H1 (cell line): ENCODE data around the gene CACNB2. TPM values are rescaled to one million over a fixed set of nuclear protein-coding genes. Genes with fewer than 3 reads are reported as not detected.

Experiments
- CTCF ChIA-PET: fragments of 300-600 bp; sonication (Branson Sonifier 250); formaldehyde crosslinking; loops from one replicate; lab custom pipeline; 2021; ENCODE audit not compliant: partially characterized antibody; lab: Charles Lee
- POLR2A ChIA-PET: fragments of 300-600 bp; sonication (Branson Sonifier 250); formaldehyde crosslinking; loops from one replicate; lab custom pipeline; 2021; ENCODE audit warnings: inconsistent platforms; ENCODE audit not compliant: partially characterized antibody; lab: Charles Lee
- DNase-seq, 2 experiments: peaks; one replicate each; pipeline versions ENCODE4 v3.0.0 to v3.0.0-alpha.2; 2010 to 2022; ENCODE audit warnings: low spot score in 2 of 2, low read depth in 1 of 2, mixed read lengths in 1 of 2
- FAIRE-seq: peaks from 2 replicates; lab custom pipeline; 2011; peaks lifted over from hg19 to GRCh38; lab: Jason Lieb, UNC
- H2AFZ ChIP-seq: 2 replicates; pipeline ENCODE4 v1.8.1; 2012; ENCODE audit warnings: low read length, inconsistent platforms
- H2AK5ac ChIP-seq: 2 replicates; pipeline ENCODE4 v1.6.1; 2013; ENCODE audit warnings: low read depth, low read length
- H2BK120ac ChIP-seq: replicated peaks from 2 replicates; pipeline ENCODE3; 2013; ENCODE audit warnings: low read depth, low read length, inconsistent platforms
- H2BK12ac ChIP-seq: 2 replicates; pipeline ENCODE4 v1.6.1; 2013; ENCODE audit warnings: low read depth, low read length
- H2BK15ac ChIP-seq: 2 replicates; pipeline ENCODE4 v1.6.1; 2013; ENCODE audit warnings: low read length
- H2BK20ac ChIP-seq: 2 replicates; pipeline ENCODE4 v1.6.1; 2013; ENCODE audit warnings: low read length
- H2BK5ac ChIP-seq: 2 replicates; pipeline ENCODE4 v1.6.1; 2013; ENCODE audit warnings: low read depth, low read length
- H3K14ac ChIP-seq: 2 replicates; pipeline ENCODE4 v1.6.1; 2013; ENCODE audit warnings: inconsistent platforms; ENCODE audit not compliant: insufficient read length
- H3K18ac ChIP-seq: 2 replicates; pipeline ENCODE4 v1.6.1; 2013; ENCODE audit warnings: low read length; ENCODE audit errors: extremely low read depth
- H3K23ac ChIP-seq: 2 replicates; pipeline ENCODE4 v1.6.1; 2013; ENCODE audit warnings: inconsistent platforms; ENCODE audit not compliant: insufficient read length
- H3K23me2 ChIP-seq: 2 replicates; pipeline ENCODE4 v1.6.1; 2013; ENCODE audit warnings: low read depth, low read length
- H3K27ac ChIP-seq: 2 replicates; pipeline ENCODE4 v1.6.1; 2011; ENCODE audit warnings: low read depth, low read length, inconsistent platforms
- H3K27me3 ChIP-seq, 4 experiments: replicated peaks in 1 of 4; 1 replicate in 1 of 4; 2 replicates in 3 of 4; pipeline versions ENCODE4 v1.6.1 to v1.8.1; 2011 to 2013; ENCODE audit warnings: low read length in 3 of 4, mild to moderate bottlenecking in 3 of 4, inconsistent platforms in 2 of 4, mixed read lengths in 2 of 4, moderate library complexity in 1 of 4; ENCODE audit not compliant: control insufficient read depth in 3 of 4, insufficient read depth in 3 of 4; ENCODE audit errors: extremely low read depth in 1 of 4
- H3K36me3 ChIP-seq, 4 experiments: 2 replicates each; pipeline versions ENCODE4 v1.6.1 to v1.8.1; 2011 to 2013; ENCODE audit warnings: mild to moderate bottlenecking in 4 of 4, low read length in 3 of 4, moderate library complexity in 2 of 4, control low read depth in 1 of 4, inconsistent platforms in 1 of 4; ENCODE audit not compliant: insufficient read depth in 4 of 4, control insufficient read depth in 2 of 4
- H3K4ac ChIP-seq: replicated peaks from 2 replicates; pipeline ENCODE3; 2013; ENCODE audit warnings: low read length, low read depth, mixed read lengths, inconsistent platforms; ENCODE audit not compliant: insufficient read length
- H3K4me1 ChIP-seq, 4 experiments: replicated peaks in 1 of 4; 1 replicate in 1 of 4; 2 replicates in 3 of 4; pipeline versions ENCODE4 v1.6.1 to v1.8.1; 2011 to 2013; ENCODE audit warnings: low read length in 3 of 4, inconsistent platforms in 2 of 4, mixed read lengths in 1 of 4; ENCODE audit not compliant: insufficient read depth in 4 of 4, control insufficient read depth in 3 of 4
- H3K4me2 ChIP-seq, 2 experiments: 2 replicates each; pipeline versions ENCODE4 v1.6.1 to v1.8.1; 2011 to 2013; ENCODE audit warnings: low read depth in 2 of 2, low read length in 2 of 2, control low read depth in 1 of 2, inconsistent platforms in 1 of 2, mild to moderate bottlenecking in 1 of 2; ENCODE audit not compliant: insufficient read depth in 1 of 2
- H3K4me3 ChIP-seq, 4 experiments: fragments of 200-600, 300-600 bp in 1 of 4; sonication (generic), shearing (Covaris generic), sonication (Bioruptor Twin) in 1 of 4; 2 replicates each; pipeline versions ENCODE4 v1.5.1 to v1.8.1; 2011 to 2016; ENCODE audit warnings: low read length in 4 of 4, low read depth in 3 of 4, control low read depth in 2 of 4, inconsistent platforms in 2 of 4, mild to moderate bottlenecking in 2 of 4, mixed read lengths in 1 of 4, moderate library complexity in 1 of 4; ENCODE audit not compliant: insufficient read depth in 2 of 4; ENCODE audit errors: extremely low read depth in 1 of 4
- H3K56ac ChIP-seq: replicated peaks from 2 replicates; pipeline ENCODE3; 2013; ENCODE audit warnings: low read depth, mild to moderate bottlenecking, mixed read lengths, low read length, inconsistent platforms; ENCODE audit not compliant: insufficient read length
- H3K79me1 ChIP-seq: 2 replicates; pipeline ENCODE4 v1.6.1; 2013; ENCODE audit warnings: low read depth, low read length, control low read depth
- H3K79me2 ChIP-seq, 2 experiments: 2 replicates each; pipeline versions ENCODE4 v1.6.1 to v1.8.1; 2012 to 2013; ENCODE audit warnings: low read length in 2 of 2, mild to moderate bottlenecking in 2 of 2, inconsistent platforms in 1 of 2; ENCODE audit not compliant: insufficient read depth in 2 of 2, control insufficient read depth in 1 of 2
- H3K9ac ChIP-seq, 4 experiments: replicated peaks in 1 of 4; 1 replicate in 1 of 4; 2 replicates in 3 of 4; pipeline versions ENCODE4 v1.6.1 to v1.8.1; 2011 to 2013; ENCODE audit warnings: low read depth in 3 of 4, low read length in 3 of 4, control low read depth in 2 of 4, mild to moderate bottlenecking in 2 of 4, moderate library complexity in 2 of 4, inconsistent platforms in 1 of 4; ENCODE audit errors: extremely low read depth in 1 of 4
- H3K9me3 ChIP-seq, 2 experiments: 2 replicates each; pipeline versions ENCODE4 v1.6.1 to v1.8.1; 2012 to 2013; ENCODE audit warnings: mild to moderate bottlenecking in 2 of 2, moderate library complexity in 2 of 2, control low read depth in 1 of 2, inconsistent platforms in 1 of 2, low read depth in 1 of 2, low read length in 1 of 2, mixed read lengths in 1 of 2; ENCODE audit not compliant: insufficient read depth in 2 of 2
- H4K20me1 ChIP-seq, 2 experiments: replicated peaks in 1 of 2; 2 replicates each; pipeline versions ENCODE3 to v1.8.1; 2011 to 2013; ENCODE audit warnings: inconsistent platforms in 2 of 2, low read length in 2 of 2, mild to moderate bottlenecking in 1 of 2; ENCODE audit not compliant: insufficient read depth in 2 of 2, control insufficient read depth in 1 of 2
- H4K5ac ChIP-seq: 2 replicates; pipeline ENCODE4 v1.6.1; 2013; ENCODE audit warnings: low read length, low read depth, mixed read lengths, inconsistent platforms; ENCODE audit not compliant: insufficient read length
- H4K8ac ChIP-seq: 2 replicates; pipeline ENCODE4 v1.8.0; 2013; ENCODE audit warnings: mild to moderate bottlenecking, moderate library complexity, low read length, inconsistent platforms; ENCODE audit not compliant: insufficient read depth; ENCODE audit errors: extremely low read depth
- H4K91ac ChIP-seq: replicated peaks from 2 replicates; pipeline ENCODE3; 2013; ENCODE audit warnings: low read length, mixed read lengths, inconsistent platforms; ENCODE audit not compliant: insufficient read length
- ATF2 ChIP-seq: IDR thresholded peaks from 2 replicates; pipeline ENCODE4 v1.6.1; 2012; ENCODE audit warnings: low read length, inconsistent platforms
- CBX5 ChIP-seq: fragments of 300-800, 300-1000 bp; sonication (generic); IDR thresholded peaks from 2 replicates; pipeline ENCODE4 v1.7.1; 2016; ENCODE audit warnings: antibody characterized with exemption, low read length, low read depth
- HDAC2 ChIP-seq, 2 experiments: fragments of 300-600 bp in 1 of 2; sonication (generic) in 1 of 2; IDR thresholded peaks; 2 replicates each; pipeline ENCODE4 v1.6.1; 2011 to 2012; ENCODE audit warnings: low read depth in 2 of 2, low read length in 2 of 2, mild to moderate bottlenecking in 2 of 2, moderate library complexity in 2 of 2, borderline replicate concordance in 1 of 2, inconsistent platforms in 1 of 2
- KDM4A ChIP-seq: IDR thresholded peaks from one replicate; pipeline ENCODE4 v1.7.1; 2012; ENCODE audit warnings: low read depth, mild to moderate bottlenecking, moderate library complexity, low read length, inconsistent platforms; ENCODE audit not compliant: severe bottlenecking
- POLR2A ChIP-seq, 2 experiments: IDR thresholded peaks; 1 replicate in 1 of 2; 2 replicates in 1 of 2; pipeline ENCODE4 v1.6.1; 2011; ENCODE audit warnings: low read depth in 2 of 2, low read length in 2 of 2, mild to moderate bottlenecking in 2 of 2; ENCODE audit errors: control extremely low read depth in 1 of 2
- POLR2AphosphoS5 ChIP-seq: IDR thresholded peaks from 2 replicates; pipeline ENCODE4 v1.6.1; 2011; ENCODE audit warnings: low read depth, low read length
- RBBP5 ChIP-seq: IDR thresholded peaks from 2 replicates; pipeline ENCODE4 v1.7.1; 2012; ENCODE audit warnings: low read depth, mild to moderate bottlenecking, inconsistent platforms, low read length, moderate library complexity, borderline replicate concordance
- RXRA ChIP-seq: IDR thresholded peaks from 2 replicates; pipeline ENCODE4 v1.6.1; 2011; ENCODE audit warnings: low read depth, mild to moderate bottlenecking, low read length, moderate library complexity; ENCODE audit not compliant: insufficient read depth
- SIRT6 ChIP-seq: IDR thresholded peaks from one replicate; pipeline ENCODE4 v1.7.1; 2012; ENCODE audit warnings: low read length, inconsistent platforms
- SIX5 ChIP-seq: IDR thresholded peaks from 2 replicates; pipeline ENCODE4 v1.6.1; 2011; ENCODE audit warnings: mild to moderate bottlenecking, low read depth, low read length
- SP4 ChIP-seq: IDR thresholded peaks from 2 replicates; pipeline ENCODE4 v1.6.1; 2012; ENCODE audit warnings: low read length, inconsistent platforms
- WGBS, 2 experiments: shearing (Covaris generic) in 1 of 2; methylation state at CpG; one replicate each; pipeline versions ENCODE4 v1.1.6 to v1.1.7; 2013 to 2015; ENCODE audit warnings: low lambda C conversion rate in 2 of 2, mixed read lengths in 2 of 2, inconsistent platforms in 1 of 2, low coverage in 1 of 2, missing lambda C conversion rate in 1 of 2; ENCODE audit not compliant: insufficient replicate concordance in 2 of 2, insufficient coverage in 1 of 2, insufficient read length in 1 of 2; ENCODE audit errors: extremely low coverage in 1 of 2, missing lambda C conversion rate in 1 of 2; 5-methylcytosine and 5-hydroxymethylcytosine counted together
- polyA plus RNA-seq, 7 experiments: library from polyadenylated mRNA; depleted of rRNA in 3 of 7; stranded (reverse) in 5 of 7; unstranded in 2 of 7; fragments of >200 nt in 5 of 7; fragments of 200-250 nt in 2 of 7; gene quantifications; 1 replicate in 5 of 7; 2 replicates in 1 of 7; 4 replicates in 1 of 7; pipeline versions ENCODE4 v1.2.1 to v1.2.3, GENCODE V29; 2011 to 2013; ENCODE audit warnings: missing spikeins in 2 of 7, mixed read lengths in 2 of 7
- total RNA-seq: library from RNA; stranded (reverse); fragmentation: NEBNext Ultra II Directional; extraction: Animal tissue kit (Norgen Biotek cat#: 25700); gene quantifications from 2 replicates; pipeline ENCODE4 v1.2.1, GENCODE V29; 2021

The CACNB2 gene
- total and polyA plus RNA-seq, 2 of the 8 experiments (the other 6 are each of a cell fraction or from before 2014, with no cell fraction given), result 2.4 to 3.2 TPM

DNA sequence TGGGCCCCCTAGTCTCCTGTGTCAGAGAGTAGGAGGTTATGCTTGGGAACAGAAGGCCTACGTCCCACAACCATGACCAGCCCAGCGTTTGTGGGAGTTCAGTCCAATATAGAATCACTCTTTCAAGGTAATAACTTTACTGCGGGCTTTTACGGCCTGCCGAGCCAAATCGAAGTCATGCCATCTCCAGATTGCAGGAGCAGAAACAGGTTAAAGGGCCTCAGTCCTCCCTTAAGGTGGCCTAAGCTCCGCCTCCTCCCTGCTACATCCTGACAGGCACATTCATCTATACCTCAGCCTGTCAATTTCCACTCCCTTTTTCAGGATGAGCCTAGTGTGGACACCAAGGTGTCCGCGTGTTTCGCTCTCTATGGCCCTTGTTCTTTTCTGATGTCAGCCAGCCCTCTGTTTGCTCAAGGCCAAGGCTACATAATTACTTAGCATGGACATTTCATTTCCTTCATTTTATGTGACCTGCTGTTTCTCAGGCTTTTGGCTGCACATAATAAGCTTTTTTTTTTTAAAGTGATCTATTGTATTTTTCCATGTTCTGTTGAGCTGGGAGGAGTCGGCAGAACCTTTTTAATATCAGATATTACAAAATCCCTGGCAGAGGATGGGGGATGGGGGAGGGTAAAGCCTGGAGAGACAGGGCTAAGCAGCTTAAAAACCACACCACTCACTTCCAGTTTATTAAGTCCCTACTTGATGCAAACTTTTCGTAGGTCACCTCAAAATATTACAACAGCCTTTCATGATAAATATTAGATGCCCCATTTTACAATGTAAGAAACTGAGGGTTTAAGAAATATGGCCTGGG is 84.6 kb downstream of the CACNB2 start:
- no peak overlapping the region for H3K56ac ChIP-seq
- no peak overlapping the region for H2BK12ac ChIP-seq
- no peaks in the 10 kb centered on the region for H3K79me1 ChIP-seq
- H3K4me2 ChIP-seq, result no peak overlapping the region
- no peak overlapping the region for H3K9ac ChIP-seq
- no peak overlapping the region for H3K4ac ChIP-seq
- peaks cover 0 to 3% (median 1%) of the 10 kb centered on the region in 4 experiments; a peak in 3 of 7 replicates for H3K4me1 ChIP-seq
- no peak overlapping the region for H3K23ac ChIP-seq
- no peaks in the 10 kb centered on the region for H3K27me3 ChIP-seq
- H3K14ac ChIP-seq, result no peak overlapping the region
- H4K20me1 ChIP-seq, result peaks cover 0 to 2% of the 10 kb centered on the region in 2 experiments
- H4K8ac ChIP-seq, result peak overlapping the region; percentile 71; the same call in 1 of the 2 replicates
- H3K4me3 ChIP-seq, result no peak overlapping the region
- H2BK20ac ChIP-seq, result no peak overlapping the region
- H2BK120ac ChIP-seq, result no peak overlapping the region
- H2BK15ac ChIP-seq, result no peak overlapping the region
- 81% methylated on average over 12 of the region's 12 CpGs; no CpG with 5 or more reads in 1 of the 2 experiments for WGBS, 2 experiments
- no peak overlapping the region for H3K18ac ChIP-seq
- no peaks in the 10 kb centered on the region for H3K23me2 ChIP-seq
- H2AK5ac ChIP-seq, result no peak overlapping the region
- ChIA-PET POLR2A (no interaction called here), CTCF (interaction anchor here (0.6 to 2.4 kb wide), 8 partner anchors 8 to 951 kb away, joined by 3 to 14 read pairs (median 3); no protein-coding TSS in a partner anchor)
- DNase-seq (no peak), FAIRE-seq (no peak)
- H3K9me3 ChIP-seq, result no peaks in the 10 kb centered on the region
- H3K36me3 ChIP-seq, result no peaks in the 10 kb centered on the region
- H3K79me2 ChIP-seq, result no peaks in the 10 kb centered on the region
- H4K5ac ChIP-seq, result no peak overlapping the region
- no peak overlapping the region for H4K91ac ChIP-seq
- H2BK5ac ChIP-seq, result no peak overlapping the region
- no peak overlapping the region for H2AFZ ChIP-seq
- H3K27ac ChIP-seq, result no peak overlapping the region
- no peak for TF ChIP-seq POLR2A (IDR thresholded peaks at IDR 0.05; ENCODE audit: control extremely low read depth in 1 of 2, low read depth in 2 of 2, low read length in 2 of 2)
- no peak for TF ChIP-seq RBBP5
- no peak for TF ChIP-seq ATF2
- no peak for TF ChIP-seq KDM4A
- TF ChIP-seq SIRT6, result no peak
- TF ChIP-seq CBX5, result no peak
- TF ChIP-seq SP4, result no peak
- TF ChIP-seq HDAC2 (IDR thresholded peaks at IDR 0.05; ENCODE audit: borderline replicate concordance in 1 of 2, low read depth in 2 of 2, low read length in 2 of 2), result no peak
- TF ChIP-seq POLR2AphosphoS5, result no peak
- TF ChIP-seq RXRA, result no peak
- no peak for TF ChIP-seq SIX5
